ENCODE results near the gene EFHD2. TPM values are rescaled to one million over a fixed set of nuclear protein-coding genes. Genes with fewer than 3 reads are reported as not detected.

The EFHD2 gene
- total RNA-seq, 2 donors from 2014 or later: 33.4 to 39.8 TPM

- intact Hi-C loops (cut with DNase I): no loop called here
- DNase-seq (ENCODE audit: low spot score): no peak
Observed at GRCh38 chr1:15408890-15409387, 749 bp upstream of the EFHD2 start.

GRCh38 chr1:15410223-15410883, 665 bp downstream of the EFHD2 start:
- intact Hi-C loops (cut with DNase I): no loop called here
- DNase-seq (ENCODE audit: low spot score): no peak

DNA sequence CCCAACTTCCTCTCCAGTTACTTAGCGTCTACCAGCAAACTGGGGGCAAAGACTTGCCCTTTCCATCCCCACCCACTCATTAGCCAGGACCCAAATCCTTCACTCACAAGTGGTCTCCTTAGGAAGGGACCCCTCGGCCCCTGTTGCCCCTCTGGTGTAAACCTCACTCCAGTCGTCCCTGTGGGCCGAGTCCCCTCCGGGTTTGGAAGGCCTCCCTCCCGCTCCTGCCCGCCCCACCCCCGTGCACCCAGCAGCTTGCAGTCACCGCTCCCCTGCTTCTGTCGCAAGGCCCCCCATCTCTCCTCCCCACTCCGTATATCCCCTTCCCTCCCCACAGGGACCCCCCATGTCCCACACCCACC, 1.2 kb downstream of the EFHD2 start:
- DNase-seq (ENCODE audit: low spot score): no peak
- intact Hi-C loops (cut with DNase I): no loop called here

DNA sequence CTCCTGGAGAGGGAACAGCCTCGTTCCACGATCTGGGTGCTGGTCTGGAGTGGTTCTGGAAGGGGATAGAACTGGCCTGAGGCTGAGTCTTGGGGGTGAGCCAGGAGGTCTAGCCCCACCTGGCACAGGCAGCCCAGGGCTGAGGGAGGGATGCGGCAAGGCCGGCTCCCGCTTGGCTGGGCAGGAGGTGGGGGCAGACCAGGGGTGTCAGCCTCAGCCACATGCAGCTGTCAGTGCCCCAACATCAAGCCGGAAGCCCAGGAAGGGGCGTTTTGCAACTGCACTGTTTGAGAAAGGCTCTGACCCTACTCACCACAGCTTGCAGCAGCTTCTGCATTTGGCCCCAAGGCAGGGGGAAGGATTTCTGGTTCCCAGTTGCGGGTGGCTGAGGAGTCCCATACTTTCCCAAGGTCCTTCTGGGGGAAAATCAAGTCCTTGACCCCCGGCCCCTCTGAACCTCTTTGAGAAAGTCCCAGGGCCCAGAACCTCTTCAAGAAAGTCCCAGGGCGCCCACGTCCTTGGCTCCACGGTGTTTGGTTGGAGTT, 2.0 kb downstream of the EFHD2 start:
- DNase-seq (ENCODE audit: low spot score): peak; percentile 88
- intact Hi-C loops (cut with DNase I): no loop called here

DNA sequence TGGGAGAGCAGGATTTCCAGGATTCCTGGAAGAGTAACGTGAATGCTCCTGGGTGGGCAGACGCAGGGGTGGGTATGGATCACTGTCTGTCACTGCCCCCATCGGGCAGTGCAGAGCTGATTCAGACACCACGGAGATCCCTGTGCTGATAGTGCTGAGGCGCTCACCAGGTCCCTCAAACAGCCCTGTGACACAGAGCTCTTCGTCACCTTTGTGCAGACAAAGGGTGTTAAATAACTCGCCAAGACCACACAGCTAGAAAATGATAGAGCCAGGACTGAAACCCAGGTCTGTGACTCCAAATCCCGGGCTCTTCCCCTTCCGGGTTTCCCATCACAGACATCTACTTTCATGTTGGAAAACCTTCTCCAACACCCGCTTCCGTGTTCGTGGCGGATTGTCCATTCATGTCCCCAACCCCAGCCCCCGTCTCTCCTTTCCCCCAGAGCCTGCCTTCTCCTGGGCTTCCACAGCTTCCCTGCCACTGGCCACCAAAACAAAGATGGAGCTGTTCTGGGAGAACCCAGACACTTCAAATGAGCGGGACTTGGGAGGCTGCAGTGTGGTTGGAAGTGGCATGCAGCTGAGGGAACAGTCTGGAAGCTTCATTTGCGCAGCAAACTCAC, 2.6 kb downstream of the EFHD2 start:
- intact Hi-C loops (cut with DNase I): no loop called here
- no peak for DNase-seq (ENCODE audit: low spot score)

- DNase-seq (ENCODE audit: low spot score): no peak
- intact Hi-C loops (cut with DNase I): no loop called here
Observed at GRCh38 chr1:15412843-15413242, 3.2 kb downstream of the EFHD2 start.

- intact Hi-C loops (cut with DNase I): loop anchor here in 1 of 2 donors (2.0 kb wide), 1 partner anchor 25 kb away; the partner anchor contains the start of gene CTRC
- DNase-seq (ENCODE audit: low spot score): no peak
Observed at GRCh38 chr1:15413563-15414444, 4.1 kb downstream of the EFHD2 start.

DNA sequence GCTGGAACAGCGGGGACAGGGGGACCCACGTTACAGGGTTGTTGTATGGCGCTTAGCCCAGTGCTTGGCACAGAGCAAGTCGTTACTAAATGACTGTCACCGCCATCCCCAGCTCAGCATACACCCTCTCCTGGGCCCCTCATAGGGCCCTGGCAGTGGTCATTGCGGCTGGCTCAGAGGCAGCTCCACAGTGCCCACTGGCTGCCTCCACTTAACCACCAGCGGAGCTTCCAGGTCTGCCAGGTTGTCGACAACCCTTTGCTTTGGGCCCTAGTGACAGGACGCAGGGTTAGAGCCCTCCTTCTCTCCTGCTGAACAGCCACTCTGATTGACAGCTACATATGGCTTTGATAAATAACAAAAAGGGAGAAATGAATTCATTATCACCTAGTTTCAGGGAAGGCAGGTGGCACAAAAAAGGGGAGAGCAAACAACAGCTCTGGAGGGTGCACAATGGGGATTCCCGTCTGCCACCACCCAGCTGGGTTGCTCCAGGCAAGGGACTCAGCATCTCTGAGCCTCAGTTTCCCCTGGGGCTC, 4.8 kb downstream of the EFHD2 start:
- intact Hi-C loops (cut with DNase I): loop anchor here in 1 of 2 donors (2.0 kb wide), 1 partner anchor 24 kb away; the partner anchor contains the start of gene CTRC
- DNase-seq (ENCODE audit: low spot score): no peak

- intact Hi-C loops (cut with DNase I): no loop called here
- no peak for DNase-seq (ENCODE audit: low spot score)
Observed at GRCh38 chr1:15417059-15417934, 7.6 kb downstream of the EFHD2 start.

- intact Hi-C loops (cut with DNase I): no loop called here
- no peak for DNase-seq (ENCODE audit: low spot score)
Observed at GRCh38 chr1:15418806-15419515, 9.3 kb downstream of the EFHD2 start.

GRCh38 chr1:15420853-15421465, 11.3 kb downstream of the EFHD2 start:
- no peak for DNase-seq (ENCODE audit: low spot score)
- intact Hi-C loops (cut with DNase I): no loop called here

DNA sequence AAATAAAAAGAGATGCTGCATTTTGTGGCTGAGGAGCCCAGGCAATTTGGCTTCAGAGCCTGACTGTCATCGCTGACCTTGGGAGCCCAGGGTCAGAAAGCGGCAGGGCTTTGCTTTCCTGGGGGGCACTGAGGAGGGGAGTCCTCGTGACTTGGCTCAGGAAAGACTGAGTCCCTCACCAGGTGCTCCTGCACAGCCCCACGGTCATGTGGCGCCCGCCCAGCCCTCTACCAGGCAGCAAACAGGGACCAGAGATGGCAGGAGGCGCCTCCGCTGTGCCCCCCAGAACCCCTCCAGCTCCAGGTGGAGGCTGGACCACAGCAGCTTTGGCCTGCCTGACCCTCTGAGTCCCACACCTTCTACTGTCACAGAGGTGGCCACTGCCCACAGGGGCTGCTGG, 13.2 kb downstream of the EFHD2 start:
- intact Hi-C loops (cut with DNase I): no loop called here
- DNase-seq (ENCODE audit: low spot score): no peak

DNA sequence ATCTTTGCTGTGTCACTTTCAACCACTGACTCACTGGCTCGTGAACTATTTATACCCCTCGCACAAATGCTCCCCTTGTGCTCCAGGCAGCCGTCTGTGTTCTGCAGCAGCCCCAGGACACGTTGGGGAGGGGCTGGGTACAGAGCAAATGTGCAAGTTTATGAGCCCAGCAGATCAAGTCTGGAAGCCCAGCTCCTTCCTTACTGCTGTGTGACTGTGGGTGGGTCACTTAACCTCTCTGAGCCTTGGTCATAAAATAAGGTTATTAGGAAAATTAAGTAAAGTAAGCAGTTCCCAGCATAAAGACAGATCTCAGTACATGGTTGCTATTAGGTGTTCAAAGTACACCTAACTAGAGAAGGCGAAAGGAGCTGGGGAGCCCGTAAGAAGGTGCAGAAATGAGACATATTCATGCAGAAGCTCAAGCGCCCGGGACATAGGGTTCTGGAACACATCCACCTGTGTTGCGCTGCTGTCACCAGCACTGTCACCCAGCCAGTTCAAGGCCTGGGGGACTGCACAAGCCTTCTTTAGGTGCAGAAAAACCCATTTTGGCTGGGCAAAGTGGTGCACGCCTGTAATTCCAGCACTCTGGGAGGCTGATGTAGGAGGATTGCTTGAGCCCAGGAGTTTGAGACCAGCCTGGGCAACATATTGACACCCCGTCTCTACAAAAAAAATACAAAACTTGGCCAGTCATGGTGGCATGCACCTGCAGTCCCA, 13.8 kb downstream of the EFHD2 start:
- intact Hi-C loops (cut with DNase I): no loop called here
- DNase-seq (ENCODE audit: low spot score): no peak

DNA sequence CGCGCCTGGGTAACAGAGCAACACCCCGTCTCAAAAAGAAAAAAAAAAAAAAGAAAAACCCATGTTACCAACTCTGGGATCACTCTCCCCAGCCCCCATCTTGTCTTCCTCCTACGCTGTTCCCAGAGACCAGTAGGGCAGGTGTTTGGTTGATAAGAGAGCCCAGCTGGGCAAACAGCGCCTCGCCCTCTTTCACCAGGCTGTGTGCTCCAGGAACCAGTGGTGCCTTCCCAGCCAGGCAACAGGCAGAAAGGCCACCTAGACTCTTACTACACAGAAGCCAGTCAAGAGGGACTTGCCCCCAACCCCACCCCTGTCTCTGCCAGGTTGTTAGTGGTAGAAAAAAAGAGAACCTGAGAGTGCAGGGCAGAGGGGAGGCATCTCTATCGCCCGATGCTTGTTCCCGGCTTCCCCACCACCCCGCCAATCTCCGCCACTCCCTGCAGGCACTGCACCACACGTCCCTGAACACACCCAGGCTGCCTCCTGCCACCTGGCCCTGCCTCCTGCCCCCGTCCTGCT, 14.5 kb downstream of the EFHD2 start:
- DNase-seq (ENCODE audit: low spot score): no peak
- intact Hi-C loops (cut with DNase I): no loop called here

GRCh38 chr1:15424981-15425380, 15.3 kb downstream of the EFHD2 start:
- intact Hi-C loops (cut with DNase I): no loop called here

GRCh38 chr1:15425521-15425920, 15.8 kb downstream of the EFHD2 start:
- intact Hi-C loops (cut with DNase I): no loop called here
- DNase-seq (ENCODE audit: low spot score): no peak

More at GRCh38 chr1:15424981-15425380, 15.3 kb downstream of the EFHD2 start:
- no peak for DNase-seq (ENCODE audit: low spot score)

GRCh38 chr1:15425958-15426357, 16.3 kb downstream of the EFHD2 start:
- intact Hi-C loops (cut with DNase I): no loop called here
- DNase-seq (ENCODE audit: low spot score): no peak

All from posterior vena cava (tissue), 2 donors.